ENCODE measurements around the gene SND1.

The SND1 gene

DNA sequence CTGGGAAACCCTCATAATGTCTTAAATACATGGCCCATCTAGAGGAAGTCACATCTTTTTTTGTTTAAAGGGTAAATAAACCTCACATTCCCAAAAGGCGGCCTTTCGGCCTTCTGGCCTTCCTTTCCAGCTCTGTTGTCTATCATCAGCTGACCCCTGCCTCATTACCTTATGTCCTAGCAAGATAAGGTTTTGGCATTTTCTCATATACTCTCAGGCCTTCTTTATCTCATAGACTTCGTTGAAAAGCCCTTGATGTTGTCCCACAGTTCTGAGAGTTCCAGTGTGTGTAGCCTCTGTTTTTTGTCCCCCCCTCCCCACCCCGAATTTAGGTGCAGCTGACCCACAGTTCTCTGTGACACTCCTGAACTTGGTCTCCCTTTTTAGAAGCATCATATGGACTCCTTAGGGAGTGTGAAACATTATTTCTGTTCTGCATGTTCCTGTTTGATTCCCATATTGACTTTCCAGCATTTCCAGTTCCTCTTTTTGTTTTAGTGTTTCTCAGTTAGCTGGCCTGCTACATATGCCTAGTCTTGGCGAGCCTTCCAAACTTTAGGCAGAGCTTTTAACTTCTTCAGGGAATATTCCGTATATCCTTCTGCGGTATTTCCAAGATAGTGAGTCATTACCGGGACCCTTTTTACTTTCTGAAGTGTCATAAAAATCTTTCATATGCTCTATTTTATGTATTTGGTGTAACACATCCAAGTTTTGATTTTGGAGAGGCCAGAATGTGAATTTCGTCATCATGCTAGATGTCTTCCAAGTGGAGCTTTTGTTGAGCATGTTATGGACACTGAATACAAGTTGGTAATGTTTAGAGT lies 240.7 kb downstream of the SND1 start:
- DNase-seq (ENCODE audit: low read depth): no peak
- in situ Hi-C loops (cut with HindIII; ENCODE audit: low sequenced_read_pairs): no loop called here
- TF ChIP-seq, protein P1, sequence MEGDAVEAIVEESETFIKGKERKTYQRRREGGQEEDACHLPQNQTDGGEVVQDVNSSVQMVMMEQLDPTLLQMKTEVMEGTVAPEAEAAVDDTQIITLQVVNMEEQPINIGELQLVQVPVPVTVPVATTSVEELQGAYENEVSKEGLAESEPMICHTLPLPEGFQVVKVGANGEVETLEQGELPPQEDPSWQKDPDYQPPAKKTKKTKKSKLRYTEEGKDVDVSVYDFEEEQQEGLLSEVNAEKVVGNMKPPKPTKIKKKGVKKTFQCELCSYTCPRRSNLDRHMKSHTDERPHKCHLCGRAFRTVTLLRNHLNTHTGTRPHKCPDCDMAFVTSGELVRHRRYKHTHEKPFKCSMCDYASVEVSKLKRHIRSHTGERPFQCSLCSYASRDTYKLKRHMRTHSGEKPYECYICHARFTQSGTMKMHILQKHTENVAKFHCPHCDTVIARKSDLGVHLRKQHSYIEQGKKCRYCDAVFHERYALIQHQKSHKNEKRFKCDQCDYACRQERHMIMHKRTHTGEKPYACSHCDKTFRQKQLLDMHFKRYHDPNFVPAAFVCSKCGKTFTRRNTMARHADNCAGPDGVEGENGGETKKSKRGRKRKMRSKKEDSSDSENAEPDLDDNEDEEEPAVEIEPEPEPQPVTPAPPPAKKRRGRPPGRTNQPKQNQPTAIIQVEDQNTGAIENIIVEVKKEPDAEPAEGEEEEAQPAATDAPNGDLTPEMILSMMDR (IDR thresholded peaks at IDR 0.05; ENCODE audit: low read depth, low read length, missing control alignments): no peak
- no peak overlapping the region for H3K4me3 ChIP-seq (ENCODE audit: low read depth, low read length)

DNA sequence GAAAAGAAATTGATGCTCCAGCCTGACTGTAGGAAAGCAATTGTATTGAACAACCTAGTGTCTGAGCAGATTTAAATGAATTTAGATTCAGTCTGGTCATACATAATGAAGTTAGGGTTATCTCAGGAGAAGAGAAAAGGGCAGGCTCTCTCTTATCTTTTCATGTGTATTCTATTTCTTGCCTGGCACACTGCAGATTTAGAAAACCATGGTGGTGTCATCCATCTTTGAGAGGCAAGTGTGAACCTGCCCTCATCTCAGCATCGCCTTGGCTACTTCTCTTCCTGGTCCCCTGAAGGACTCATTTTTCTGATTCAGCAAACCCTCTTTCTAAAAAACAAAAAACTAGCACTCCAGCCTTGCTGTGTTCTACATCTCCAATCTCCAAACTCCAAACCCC lies 241.6 kb downstream of the SND1 start:
- no peak overlapping the region for H3K4me3 ChIP-seq (ENCODE audit: low read depth, low read length)
- TF ChIP-seq, protein P1 (IDR thresholded peaks at IDR 0.05; ENCODE audit: low read depth, low read length, missing control alignments): no peak
- in situ Hi-C loops (cut with HindIII; ENCODE audit: low sequenced_read_pairs): no loop called here
- DNase-seq (ENCODE audit: low read depth): no peak

DNA sequence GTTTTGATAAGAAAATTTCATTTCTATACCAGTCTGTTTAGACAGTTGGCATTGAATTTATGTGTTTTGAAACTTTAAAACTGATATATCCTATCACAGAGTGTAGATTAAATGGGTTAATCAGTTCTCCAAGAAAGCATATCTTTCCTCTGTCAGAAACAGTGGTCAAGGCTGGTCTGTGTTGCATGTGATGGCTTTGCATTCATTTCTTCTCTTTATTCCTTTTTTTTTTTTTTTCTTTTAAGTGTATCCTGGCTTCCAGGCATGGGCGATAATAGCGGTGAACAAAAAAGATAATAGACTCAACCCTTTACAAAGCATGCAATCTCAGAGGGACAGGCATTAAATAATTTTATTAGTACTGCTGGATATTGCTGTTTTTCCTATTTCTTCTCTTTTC lies 242.6 kb downstream of the SND1 start:
- no peak overlapping the region for H3K4me3 ChIP-seq (ENCODE audit: low read depth, low read length)
- DNase-seq (ENCODE audit: low read depth): no peak
- in situ Hi-C loops (cut with HindIII; ENCODE audit: low sequenced_read_pairs): no loop called here
- TF ChIP-seq, protein P1 (IDR thresholded peaks at IDR 0.05; ENCODE audit: low read depth, low read length, missing control alignments): no peak

DNA sequence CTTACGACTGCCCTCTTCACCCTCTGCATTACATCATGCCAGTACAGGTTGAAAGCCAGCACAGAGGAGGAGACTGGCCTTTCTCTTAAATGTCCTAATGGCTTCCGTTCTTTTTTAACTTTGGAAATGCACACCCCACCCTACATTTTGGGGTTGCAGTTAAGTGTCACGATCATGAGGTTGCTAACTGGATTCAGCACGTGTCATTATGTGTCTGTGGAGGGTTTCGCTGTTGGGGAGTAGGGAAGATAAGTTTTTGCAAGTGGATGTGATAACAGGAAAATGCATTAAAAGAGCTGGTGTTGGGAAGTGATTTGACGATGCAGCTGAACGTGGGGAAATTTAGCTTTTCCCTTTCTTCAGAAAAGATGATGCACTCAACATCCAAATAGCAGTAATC lies 243.4 kb downstream of the SND1 start:
- in situ Hi-C loops (cut with HindIII; ENCODE audit: low sequenced_read_pairs): no loop called here
- H3K4me3 ChIP-seq (ENCODE audit: low read depth, low read length): no peak overlapping the region
- TF ChIP-seq, protein P1 (IDR thresholded peaks at IDR 0.05; ENCODE audit: low read depth, low read length, missing control alignments): no peak

DNA sequence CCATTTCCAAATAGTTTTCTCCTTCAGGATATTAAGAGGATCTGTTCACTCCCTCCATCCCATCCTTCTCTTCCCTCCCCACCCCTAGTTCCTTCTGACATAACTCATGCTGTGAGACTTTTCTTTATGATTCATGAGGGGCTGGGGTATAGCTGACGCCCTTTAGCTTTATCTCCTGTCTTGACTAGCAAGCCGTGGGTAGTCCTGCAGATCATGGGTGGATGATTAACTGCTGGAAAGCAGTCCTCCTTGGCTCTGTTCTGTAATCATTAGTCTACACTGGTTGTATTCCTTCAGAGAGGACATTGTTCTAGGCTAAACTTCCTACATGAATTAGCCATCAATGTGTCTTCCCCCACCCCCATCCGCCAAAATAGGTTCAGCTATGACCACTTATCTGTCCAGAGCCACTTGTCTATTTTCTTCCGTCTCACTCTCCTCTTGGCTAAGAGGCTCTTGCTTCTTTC lies 243.9 kb downstream of the SND1 start:
- no peak overlapping the region for H3K4me3 ChIP-seq (ENCODE audit: low read depth, low read length)
- TF ChIP-seq, protein P1 (IDR thresholded peaks at IDR 0.05; ENCODE audit: low read depth, low read length, missing control alignments): no peak
- DNase-seq (ENCODE audit: low read depth): no peak
- in situ Hi-C loops (cut with HindIII; ENCODE audit: low sequenced_read_pairs): no loop called here

More for the DNA sequence above, 243.4 kb downstream of the SND1 start:
- DNase-seq (ENCODE audit: low read depth): no peak

DNA sequence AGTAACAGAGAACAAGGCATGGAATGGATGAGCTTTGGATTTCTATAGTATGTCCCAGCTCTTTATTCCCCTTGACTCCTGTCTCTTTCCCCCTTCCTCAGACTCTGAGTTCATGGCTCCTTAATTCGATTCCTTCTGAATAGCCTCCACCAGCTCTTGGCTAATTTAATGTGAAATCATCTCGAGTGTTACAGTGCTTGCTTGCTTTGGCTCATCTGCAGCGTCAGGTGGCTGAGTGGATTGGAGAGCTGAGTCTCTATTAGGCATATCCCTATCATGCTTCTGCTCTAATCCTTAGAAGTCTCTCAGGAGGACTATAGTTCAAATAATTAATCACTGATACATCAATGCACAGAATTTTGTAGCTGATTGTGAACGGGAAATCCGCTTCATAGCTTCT lies 244.7 kb downstream of the SND1 start:
- in situ Hi-C loops (cut with HindIII; ENCODE audit: low sequenced_read_pairs): no loop called here
- DNase-seq (ENCODE audit: low read depth): no peak
- H3K4me3 ChIP-seq (ENCODE audit: low read depth, low read length): no peak overlapping the region
- TF ChIP-seq, protein P1 (IDR thresholded peaks at IDR 0.05; ENCODE audit: low read depth, low read length, missing control alignments): no peak

Measured in astrocyte of the cerebellum (primary cell).